GM12878 (cell line): ENCODE results near the gene TEX54. TPM values are rescaled to one million over a fixed set of nuclear protein-coding genes. Genes with fewer than 3 reads are reported as not detected.

Source experiments
- BCL11A ChIP-seq: IDR thresholded peaks from 2 replicates; pipeline ENCODE4 v1.6.1; 2011; ENCODE audit warnings: low read depth, low read length
- BRCA1 ChIP-seq: IDR thresholded peaks from 2 replicates; pipeline ENCODE4 v1.6.1; 2011; ENCODE audit warnings: low read depth, low read length, improper control_type of control experiment
- CHD4 ChIP-seq: fragments of 200-600 bp; sonication (generic); IDR thresholded peaks from 2 replicates; pipeline ENCODE4 v1.6.1; 2016; ENCODE audit warnings: mild to moderate bottlenecking
- KDM1A ChIP-seq: fragments of 200-600 bp; sonication (generic); IDR thresholded peaks from 2 replicates; pipeline ENCODE4 v1.6.1; 2016; ENCODE audit warnings: borderline replicate concordance
- MEF2B ChIP-seq: fragments of 450-650 bp; IDR thresholded peaks from 2 replicates; pipeline ENCODE4 v1.6.1; 2018; ENCODE audit warnings: mild to moderate bottlenecking, moderate library complexity; ENCODE audit not compliant: partially characterized antibody, poor library complexity, severe bottlenecking
- NBN ChIP-seq: fragments of 450-650 bp; IDR thresholded peaks from 2 replicates; pipeline ENCODE4 v1.6.1; 2016
- RFX5 ChIP-seq: IDR thresholded peaks from 2 replicates; pipeline ENCODE4 v1.6.1; 2011; ENCODE audit warnings: low read depth, low read length, improper control_type of control experiment
- SMAD1 ChIP-seq: fragments of 450-650 bp; IDR thresholded peaks from 2 replicates; pipeline ENCODE4 v1.6.1; 2018; ENCODE audit warnings: mild to moderate bottlenecking, low read depth; ENCODE audit not compliant: partially characterized antibody
- SMAD5 ChIP-seq: IDR thresholded peaks from 2 replicates; pipeline ENCODE4 v1.6.1; 2016; ENCODE audit warnings: antibody characterized with exemption, low read depth
- STAT1 ChIP-seq: fragments of 450-650 bp; conservative IDR thresholded peaks from 2 replicates; pipeline ENCODE4 v1.6.1; 2014; ENCODE audit warnings: antibody characterized with exemption, mild to moderate bottlenecking
- ZNF207 ChIP-seq: fragments of 450-650 bp; IDR thresholded peaks from 2 replicates; pipeline ENCODE4 v1.6.1; 2014; ENCODE audit warnings: antibody characterized with exemption, mild to moderate bottlenecking, borderline replicate concordance
- ZNF217 ChIP-seq: fragments of 450-650 bp; IDR thresholded peaks from 2 replicates; pipeline ENCODE4 v1.6.1; 2017; ENCODE audit warnings: antibody characterized with exemption, mild to moderate bottlenecking
- ZNF384 ChIP-seq: IDR thresholded peaks from 2 replicates; pipeline ENCODE4 v1.6.1; 2012; ENCODE audit warnings: low read depth, mild to moderate bottlenecking, low read length, improper control_type of control experiment, borderline replicate concordance
- ZZZ3 ChIP-seq: IDR thresholded peaks from 2 replicates; pipeline ENCODE4 v1.6.1; 2011; ENCODE audit warnings: low read depth; ENCODE audit not compliant: control insufficient read depth, insufficient read length
- polyA plus RNA-seq, 11 experiments: library from polyadenylated mRNA; depleted of rRNA in 4 of 11; unstranded in 6 of 11; stranded (reverse) in 5 of 11; fragments of >200 nt; fragmentation: Nextera tagmentation in 4 of 11; fragmentation: Illumina TruSeq in 1 of 11; extraction: Ambion mirVana in 4 of 11; extraction: Trizol in 1 of 11; gene quantifications; 1 replicate in 1 of 11; 2 replicates in 10 of 11; pipeline versions ENCODE4 v1.2.1 to v1.2.3, GENCODE V29; 2011 to 2016; ENCODE audit warnings: inconsistent platforms in 2 of 11, missing spikeins in 2 of 11, low read depth in 1 of 11
- total RNA-seq, 4 experiments: library from RNA; depleted of rRNA in 3 of 4; stranded (reverse); fragments of >200 nt in 3 of 4; fragmentation: Illumina TruSeq in 1 of 4; extraction: Trizol in 1 of 4; gene quantifications; 2 replicates each; pipeline versions ENCODE4 v1.2.1 to v1.2.3, GENCODE V29; 2013 to 2021
- TF ChIP-seq, protein P1 (sequence below): fragments of 450-650 bp; IDR thresholded peaks from 2 replicates; pipeline ENCODE4 v1.6.1; 2016; ENCODE audit warnings: mild to moderate bottlenecking
- TF ChIP-seq, protein P2 (sequence below): fragments of 450-650 bp; IDR thresholded peaks from 2 replicates; pipeline ENCODE4 v1.6.1; 2017; ENCODE audit warnings: mild to moderate bottlenecking, moderate library complexity
- TF ChIP-seq, protein P3 (sequence below): IDR thresholded peaks from 2 replicates; pipeline ENCODE4 v1.6.1; 2011; ENCODE audit warnings: borderline replicate concordance, low read depth, mild to moderate bottlenecking, moderate library complexity, low read length; ENCODE audit not compliant: insufficient read depth, poor library complexity, severe bottlenecking
- TF ChIP-seq, protein P4 (sequence below): fragments of 150-350 bp; IDR thresholded peaks from 2 replicates; pipeline ENCODE4 v1.6.1; 2014; ENCODE audit warnings: mild to moderate bottlenecking, low read depth, low read length

Gene TEX54
- total and polyA plus RNA-seq, 10 of the 15 experiments (the other 5 are each of a cell fraction or from before 2014, with no cell fraction given), result 0.38 to 0.68 (median 0.51) TPM; not detected in 7

DNA sequence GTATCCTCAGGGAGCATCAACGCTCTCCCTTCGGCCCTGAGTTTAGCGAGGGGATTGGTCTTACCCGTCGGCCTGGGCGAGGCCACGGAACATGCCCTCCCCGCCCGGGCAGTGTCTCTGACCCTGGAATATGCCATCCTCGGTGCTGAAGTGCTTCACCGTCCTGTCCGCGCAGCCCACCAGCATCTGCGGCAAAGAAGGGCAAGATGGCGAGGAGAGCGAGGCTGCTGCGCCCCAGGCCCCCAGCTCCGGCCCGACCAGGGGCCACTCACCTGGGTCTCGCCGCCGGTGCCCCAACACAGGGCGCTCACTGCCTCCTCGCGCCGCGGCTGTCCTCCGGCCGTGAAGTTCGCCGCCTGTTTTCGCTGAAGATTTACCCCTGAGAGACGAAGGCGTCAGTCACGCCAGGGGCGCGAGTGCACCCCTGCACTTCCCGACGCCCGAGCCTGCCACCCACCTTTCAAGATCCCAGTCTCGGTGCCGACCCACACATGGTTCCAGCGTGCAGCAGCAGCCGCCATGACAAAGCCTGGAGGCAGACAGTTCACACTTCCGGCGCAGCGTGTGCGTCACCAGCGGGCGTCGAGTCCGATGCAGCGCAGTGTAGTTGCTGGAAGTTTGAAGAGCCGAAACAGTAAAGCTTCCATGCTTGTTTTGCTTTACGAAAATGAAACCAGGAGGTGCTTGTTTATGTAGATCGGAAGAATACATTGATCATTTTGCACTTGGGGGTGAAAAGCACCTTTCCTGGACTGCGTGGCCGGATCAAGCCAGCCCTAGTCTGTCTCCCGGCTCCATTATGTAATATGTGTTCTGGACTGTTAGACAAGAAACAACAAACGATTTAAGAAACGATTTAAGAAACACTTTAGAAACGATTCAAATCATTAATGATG is 6.7 kb upstream of the TEX54 start, which contains the start of gene WDR74 (continued):
- TF ChIP-seq, protein P1, sequence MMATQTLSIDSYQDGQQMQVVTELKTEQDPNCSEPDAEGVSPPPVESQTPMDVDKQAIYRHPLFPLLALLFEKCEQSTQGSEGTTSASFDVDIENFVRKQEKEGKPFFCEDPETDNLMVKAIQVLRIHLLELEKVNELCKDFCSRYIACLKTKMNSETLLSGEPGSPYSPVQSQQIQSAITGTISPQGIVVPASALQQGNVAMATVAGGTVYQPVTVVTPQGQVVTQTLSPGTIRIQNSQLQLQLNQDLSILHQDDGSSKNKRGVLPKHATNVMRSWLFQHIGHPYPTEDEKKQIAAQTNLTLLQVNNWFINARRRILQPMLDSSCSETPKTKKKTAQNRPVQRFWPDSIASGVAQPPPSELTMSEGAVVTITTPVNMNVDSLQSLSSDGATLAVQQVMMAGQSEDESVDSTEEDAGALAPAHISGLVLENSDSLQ, result peak; percentile 10; the same call in 1 of the 2 replicates
- TF ChIP-seq ZNF217 (no peak), SMAD5 (peak; percentile 95), ZNF207 (peak; percentile 58), BCL11A (0 out of 2 replicates have a peak, but pooled peaks have one; percentile 10), STAT1 (0 out of 2 replicates have a peak, but pooled peaks have one; percentile 25), NBN (peak; percentile 85), ZZZ3 (no peak), CHD4 (no peak), RFX5 (peak; percentile 50; the same call in 1 of the 2 replicates), SMAD1 (peak; percentile 73), BRCA1 (no peak), ZNF384 (no peak), MEF2B (peak; percentile 9), KDM1A (no peak)
- TF ChIP-seq, protein P2, sequence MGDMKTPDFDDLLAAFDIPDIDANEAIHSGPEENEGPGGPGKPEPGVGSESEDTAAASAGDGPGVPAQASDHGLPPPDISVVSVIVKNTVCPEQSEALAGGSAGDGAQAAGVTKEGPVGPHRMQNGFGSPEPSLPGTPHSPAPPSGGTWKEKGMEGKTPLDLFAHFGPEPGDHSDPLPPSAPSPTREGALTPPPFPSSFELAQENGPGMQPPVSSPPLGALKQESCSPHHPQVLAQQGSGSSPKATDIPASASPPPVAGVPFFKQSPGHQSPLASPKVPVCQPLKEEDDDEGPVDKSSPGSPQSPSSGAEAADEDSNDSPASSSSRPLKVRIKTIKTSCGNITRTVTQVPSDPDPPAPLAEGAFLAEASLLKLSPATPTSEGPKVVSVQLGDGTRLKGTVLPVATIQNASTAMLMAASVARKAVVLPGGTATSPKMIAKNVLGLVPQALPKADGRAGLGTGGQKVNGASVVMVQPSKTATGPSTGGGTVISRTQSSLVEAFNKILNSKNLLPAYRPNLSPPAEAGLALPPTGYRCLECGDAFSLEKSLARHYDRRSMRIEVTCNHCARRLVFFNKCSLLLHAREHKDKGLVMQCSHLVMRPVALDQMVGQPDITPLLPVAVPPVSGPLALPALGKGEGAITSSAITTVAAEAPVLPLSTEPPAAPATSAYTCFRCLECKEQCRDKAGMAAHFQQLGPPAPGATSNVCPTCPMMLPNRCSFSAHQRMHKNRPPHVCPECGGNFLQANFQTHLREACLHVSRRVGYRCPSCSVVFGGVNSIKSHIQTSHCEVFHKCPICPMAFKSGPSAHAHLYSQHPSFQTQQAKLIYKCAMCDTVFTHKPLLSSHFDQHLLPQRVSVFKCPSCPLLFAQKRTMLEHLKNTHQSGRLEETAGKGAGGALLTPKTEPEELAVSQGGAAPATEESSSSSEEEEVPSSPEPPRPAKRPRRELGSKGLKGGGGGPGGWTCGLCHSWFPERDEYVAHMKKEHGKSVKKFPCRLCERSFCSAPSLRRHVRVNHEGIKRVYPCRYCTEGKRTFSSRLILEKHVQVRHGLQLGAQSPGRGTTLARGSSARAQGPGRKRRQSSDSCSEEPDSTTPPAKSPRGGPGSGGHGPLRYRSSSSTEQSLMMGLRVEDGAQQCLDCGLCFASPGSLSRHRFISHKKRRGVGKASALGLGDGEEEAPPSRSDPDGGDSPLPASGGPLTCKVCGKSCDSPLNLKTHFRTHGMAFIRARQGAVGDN, result peak; percentile 51; the same call in 1 of the 2 replicates
- TF ChIP-seq, protein P3, sequence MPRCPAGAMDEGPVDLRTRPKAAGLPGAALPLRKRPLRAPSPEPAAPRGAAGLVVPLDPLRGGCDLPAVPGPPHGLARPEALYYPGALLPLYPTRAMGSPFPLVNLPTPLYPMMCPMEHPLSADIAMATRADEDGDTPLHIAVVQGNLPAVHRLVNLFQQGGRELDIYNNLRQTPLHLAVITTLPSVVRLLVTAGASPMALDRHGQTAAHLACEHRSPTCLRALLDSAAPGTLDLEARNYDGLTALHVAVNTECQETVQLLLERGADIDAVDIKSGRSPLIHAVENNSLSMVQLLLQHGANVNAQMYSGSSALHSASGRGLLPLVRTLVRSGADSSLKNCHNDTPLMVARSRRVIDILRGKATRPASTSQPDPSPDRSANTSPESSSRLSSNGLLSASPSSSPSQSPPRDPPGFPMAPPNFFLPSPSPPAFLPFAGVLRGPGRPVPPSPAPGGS, result no peak
- TF ChIP-seq, protein P4, sequence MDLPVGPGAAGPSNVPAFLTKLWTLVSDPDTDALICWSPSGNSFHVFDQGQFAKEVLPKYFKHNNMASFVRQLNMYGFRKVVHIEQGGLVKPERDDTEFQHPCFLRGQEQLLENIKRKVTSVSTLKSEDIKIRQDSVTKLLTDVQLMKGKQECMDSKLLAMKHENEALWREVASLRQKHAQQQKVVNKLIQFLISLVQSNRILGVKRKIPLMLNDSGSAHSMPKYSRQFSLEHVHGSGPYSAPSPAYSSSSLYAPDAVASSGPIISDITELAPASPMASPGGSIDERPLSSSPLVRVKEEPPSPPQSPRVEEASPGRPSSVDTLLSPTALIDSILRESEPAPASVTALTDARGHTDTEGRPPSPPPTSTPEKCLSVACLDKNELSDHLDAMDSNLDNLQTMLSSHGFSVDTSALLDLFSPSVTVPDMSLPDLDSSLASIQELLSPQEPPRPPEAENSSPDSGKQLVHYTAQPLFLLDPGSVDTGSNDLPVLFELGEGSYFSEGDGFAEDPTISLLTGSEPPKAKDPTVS, result 0 out of 2 replicates have a peak, but pooled peaks have one; percentile 30
